ENCODE measurements around the gene NLK.

Gene NLK

GRCh38 chr17:28041844-28042656 lies 427 bp upstream of the NLK start:
- TF ChIP-seq CTCF (IDR thresholded peaks at IDR 0.05) = no peak

- no peak for TF ChIP-seq CTCF (IDR thresholded peaks at IDR 0.05)
Observed at GRCh38 chr17:28042721-28043291, 329 bp downstream of the NLK start.

GRCh38 chr17:28043296-28043695 lies 819 bp downstream of the NLK start:
- TF ChIP-seq CTCF (IDR thresholded peaks at IDR 0.05) = no peak

- TF ChIP-seq CTCF (IDR thresholded peaks at IDR 0.05) = no peak
Observed at GRCh38 chr17:28043741-28044140, 1.3 kb downstream of the NLK start.

GRCh38 chr17:28045304-28045703 lies 2.8 kb downstream of the NLK start:
- no peak for TF ChIP-seq CTCF (IDR thresholded peaks at IDR 0.05)

- no peak for TF ChIP-seq CTCF (IDR thresholded peaks at IDR 0.05)
Observed at GRCh38 chr17:28046034-28046825, 3.8 kb downstream of the NLK start.

DNA sequence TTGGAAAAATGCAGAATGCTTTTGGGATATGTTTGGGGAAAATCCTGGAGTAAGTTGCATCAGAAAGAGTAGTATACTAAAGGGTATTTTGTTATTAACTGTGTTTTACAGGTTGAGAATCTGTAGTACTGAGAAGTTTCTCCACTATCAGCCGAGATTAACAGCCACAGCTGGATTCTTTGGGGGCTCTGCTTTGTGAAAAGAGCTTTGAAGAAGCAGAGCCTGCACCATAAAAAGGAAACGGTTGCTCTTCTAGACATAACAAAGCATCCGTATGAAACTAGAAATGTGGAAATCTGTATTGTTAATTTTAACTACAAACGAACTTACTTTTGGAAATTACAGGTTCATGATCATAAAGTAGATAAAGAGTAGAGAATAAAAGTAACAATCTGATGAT lies 5.3 kb downstream of the NLK start:
- no peak for TF ChIP-seq CTCF (IDR thresholded peaks at IDR 0.05)
